Measurements from ENCODE around the gene CERS3. TPM values are rescaled to one million over a fixed set of nuclear protein-coding genes. Genes with fewer than 3 reads are reported as not detected.

CERS3 gene
- total and polyA plus RNA-seq, 3 donors from 2014 or later: 13.4 to 48.6 (median 17.8) TPM

DNA sequence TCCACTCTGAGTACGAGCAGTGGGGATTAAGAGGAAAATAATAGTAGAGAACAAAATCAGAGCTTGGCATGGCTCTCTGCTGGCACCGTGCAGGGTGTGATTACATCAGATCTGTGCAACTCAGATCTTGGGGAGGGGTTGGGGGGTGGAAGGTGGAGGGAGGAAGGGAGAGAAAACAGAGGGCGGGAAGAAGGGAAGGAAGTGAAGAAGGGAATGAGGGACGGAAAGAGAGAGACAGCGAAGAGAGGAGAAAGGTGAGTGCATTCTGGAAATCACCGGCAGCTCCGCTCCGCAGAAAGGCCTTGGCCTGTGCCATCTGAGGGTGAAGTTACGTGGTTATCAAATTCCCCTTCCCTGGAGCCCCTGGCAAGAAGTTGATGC is 156.0 kb downstream of the CERS3 start:
- Histone ChIP-seq H3K27me3 (no peaks in the 10 kb centered on the region), H3K4me1 (no peaks in the 10 kb centered on the region), H3K27ac (no peak overlapping the region), H3K4me3 (peak overlapping the region; percentile 24 to 42), H3K36me3 (ENCODE audit: low read depth, missing control alignments) (no peaks in the 10 kb centered on the region), H3K9me3 (no peaks in the 10 kb centered on the region)
- no peak for DNase-seq
- TF ChIP-seq, protein P1, sequence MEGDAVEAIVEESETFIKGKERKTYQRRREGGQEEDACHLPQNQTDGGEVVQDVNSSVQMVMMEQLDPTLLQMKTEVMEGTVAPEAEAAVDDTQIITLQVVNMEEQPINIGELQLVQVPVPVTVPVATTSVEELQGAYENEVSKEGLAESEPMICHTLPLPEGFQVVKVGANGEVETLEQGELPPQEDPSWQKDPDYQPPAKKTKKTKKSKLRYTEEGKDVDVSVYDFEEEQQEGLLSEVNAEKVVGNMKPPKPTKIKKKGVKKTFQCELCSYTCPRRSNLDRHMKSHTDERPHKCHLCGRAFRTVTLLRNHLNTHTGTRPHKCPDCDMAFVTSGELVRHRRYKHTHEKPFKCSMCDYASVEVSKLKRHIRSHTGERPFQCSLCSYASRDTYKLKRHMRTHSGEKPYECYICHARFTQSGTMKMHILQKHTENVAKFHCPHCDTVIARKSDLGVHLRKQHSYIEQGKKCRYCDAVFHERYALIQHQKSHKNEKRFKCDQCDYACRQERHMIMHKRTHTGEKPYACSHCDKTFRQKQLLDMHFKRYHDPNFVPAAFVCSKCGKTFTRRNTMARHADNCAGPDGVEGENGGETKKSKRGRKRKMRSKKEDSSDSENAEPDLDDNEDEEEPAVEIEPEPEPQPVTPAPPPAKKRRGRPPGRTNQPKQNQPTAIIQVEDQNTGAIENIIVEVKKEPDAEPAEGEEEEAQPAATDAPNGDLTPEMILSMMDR (IDR thresholded peaks at IDR 0.05): no peak
- no peak for TF ChIP-seq POLR2A (IDR thresholded peaks at IDR 0.05)
- 19 to 27% methylated on average over 9 of the region's 9 CpGs for WGBS, 2 donors
- intact Hi-C loops (cut with DNase I; ENCODE audit: low total_unique reads): no loop called here

DNA sequence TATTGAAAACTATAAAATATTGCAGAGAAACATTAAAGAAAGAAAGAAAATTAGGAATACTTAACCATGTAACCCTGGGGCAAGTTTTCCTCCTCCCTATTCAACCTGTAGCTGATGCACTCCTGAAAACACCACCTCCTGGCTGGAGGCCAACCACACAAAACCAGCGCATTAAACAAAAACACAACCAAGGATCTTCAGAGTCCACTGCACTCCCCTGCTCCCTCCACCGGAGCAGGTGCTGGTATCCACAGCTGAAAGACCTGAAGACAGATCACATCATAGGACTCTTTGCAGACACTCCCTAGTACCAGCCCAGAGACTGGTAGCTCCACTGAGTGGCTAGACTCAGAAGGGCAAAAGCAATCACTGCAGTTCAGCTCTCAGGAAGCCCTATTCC is 173.4 kb downstream of the CERS3 start:
- no peaks in the 10 kb centered on the region for H3K9me3 ChIP-seq
- no peaks in the 10 kb centered on the region for H3K4me1 ChIP-seq
- 68 to 81% methylated on average over 2 of the region's 2 CpGs for WGBS, 2 donors
- no peak for DNase-seq
- intact Hi-C loops (cut with DNase I; ENCODE audit: low total_unique reads): no loop called here
- H3K27me3 ChIP-seq: no peaks in the 10 kb centered on the region
- TF ChIP-seq, protein P1 (IDR thresholded peaks at IDR 0.05): no peak
- TF ChIP-seq POLR2A (IDR thresholded peaks at IDR 0.05): no peak
- no peak overlapping the region for H3K27ac ChIP-seq
- no peak overlapping the region for H3K4me3 ChIP-seq
- H3K36me3 ChIP-seq (ENCODE audit: low read depth, missing control alignments): no peaks in the 10 kb centered on the region

DNA sequence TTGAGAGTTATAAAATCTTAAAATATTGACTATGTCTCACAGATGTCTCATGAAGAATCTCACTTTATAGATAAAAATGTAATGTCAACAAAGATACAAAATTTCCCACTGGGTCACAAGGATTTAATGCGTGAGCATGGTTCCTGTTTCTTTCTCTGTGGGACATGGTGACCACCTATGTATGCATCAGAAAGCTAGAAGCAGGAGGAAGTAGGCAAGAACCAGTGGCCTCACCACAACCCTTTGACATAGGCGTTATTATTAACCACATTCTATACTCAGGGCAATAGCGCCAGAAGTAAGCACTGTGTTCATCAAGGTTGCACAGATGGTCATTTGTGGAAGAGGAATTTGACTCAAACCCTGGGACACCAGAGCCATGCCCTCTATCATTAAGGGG is 175.3 kb downstream of the CERS3 start:
- no peaks in the 10 kb centered on the region for H3K4me1 ChIP-seq
- TF ChIP-seq, protein P1 (IDR thresholded peaks at IDR 0.05): no peak
- TF ChIP-seq POLR2A (IDR thresholded peaks at IDR 0.05): no peak
- 92 to 93% methylated on average over 3 of the region's 3 CpGs for WGBS, 2 donors
- no peaks in the 10 kb centered on the region for H3K9me3 ChIP-seq
- H3K4me3 ChIP-seq: no peak overlapping the region
- intact Hi-C loops (cut with DNase I; ENCODE audit: low total_unique reads): no loop called here
- DNase-seq: peak; percentile 10
- no peak overlapping the region for H3K27ac ChIP-seq
- H3K27me3 ChIP-seq: no peaks in the 10 kb centered on the region
- no peaks in the 10 kb centered on the region for H3K36me3 ChIP-seq (ENCODE audit: low read depth, missing control alignments)

DNA sequence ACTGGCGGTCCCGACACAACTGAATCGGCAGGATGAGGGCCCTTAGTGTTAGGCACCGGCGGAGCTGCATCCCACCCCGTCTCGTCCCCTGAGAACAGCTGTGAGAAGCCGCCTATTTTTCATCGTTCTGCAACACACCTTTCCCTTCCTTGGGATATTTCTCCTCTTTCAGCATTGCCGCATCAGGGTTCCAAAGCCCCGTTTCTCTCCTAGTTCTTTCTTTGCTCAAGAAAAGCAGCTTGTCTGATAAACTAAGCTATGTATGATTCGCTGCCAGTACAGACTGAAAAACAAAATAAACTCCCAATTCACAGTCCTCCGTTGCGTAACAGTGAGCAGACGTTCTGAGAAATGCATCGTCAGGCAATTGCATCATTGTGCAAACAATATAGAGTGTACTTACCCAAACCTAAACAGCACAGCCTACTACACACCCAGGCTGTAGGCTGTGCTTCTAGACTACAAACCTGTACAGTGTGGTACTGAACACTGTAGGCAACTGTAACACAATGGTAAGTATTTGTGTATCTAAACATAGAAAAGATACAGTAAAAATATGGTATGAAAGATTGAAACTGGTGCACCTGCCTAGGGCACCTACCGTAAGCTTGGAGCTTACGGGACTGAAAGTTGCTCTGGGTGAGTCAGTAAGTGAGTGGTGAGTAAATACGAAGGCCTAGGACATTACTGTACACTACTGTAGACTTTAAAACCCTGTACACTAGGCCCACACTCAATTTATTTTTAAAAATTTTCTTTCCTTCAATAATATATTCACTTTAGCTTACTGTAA is 178.1 kb downstream of the CERS3 start:
- Histone ChIP-seq H3K4me3 (peak overlapping the region; percentile 73 to 81), H3K36me3 (ENCODE audit: low read depth, missing control alignments) (no peaks in the 10 kb centered on the region), H3K27me3 (no peaks in the 10 kb centered on the region), H3K4me1 (peaks cover 5% of the 10 kb centered on the region), H3K9me3 (no peaks in the 10 kb centered on the region), H3K27ac (peak overlapping the region; percentile 84 to 90)
- WGBS, 2 donors: 32 to 33% methylated on average over 19 of the region's 19 CpGs
- intact Hi-C loops (cut with DNase I; ENCODE audit: low total_unique reads): no loop called here
- DNase-seq: no peak
- TF ChIP-seq POLR2A (IDR thresholded peaks at IDR 0.05): no peak
- TF ChIP-seq, protein P1 (IDR thresholded peaks at IDR 0.05): no peak

Small RNA genes lying within 50 kb of the gene (small RNA-seq; reads per million reads assigned to genes)
- gene RNU6-181P (0 reads per million in 2 donors), gene RNU6-322P (0 reads per million in 2 donors)

Other genes with a start within 250 kb of the CERS3 start
- gene ADAMTS17, start 187.0 kb downstream of the CERS3 start, total RNA-seq: 10 to 100 TPM; 12.4 to 17.8 TPM
- gene ADAMTS17, start 187.0 kb downstream of the CERS3 start, polyA plus RNA-seq (ENCODE audit: insufficient read depth, low read depth, low replicate concordance): 6.8 TPM
- 10 to 100 TPM; 13.7 to 23.4 TPM for gene LINS1, start 73.2 kb upstream of the CERS3 start, total RNA-seq
- gene LINS1, start 73.2 kb upstream of the CERS3 start, polyA plus RNA-seq (ENCODE audit: insufficient read depth, low read depth, low replicate concordance): 17.3 TPM
- gene ASB7, start 73.6 kb upstream of the CERS3 start, total RNA-seq: 10 to 100 TPM; 23.6 to 23.9 TPM
- gene ASB7, start 73.6 kb upstream of the CERS3 start, polyA plus RNA-seq (ENCODE audit: insufficient read depth, low read depth, low replicate concordance): 13.4 TPM